Neural cell (in vitro differentiated cells): Measurements from ENCODE around the gene TNFRSF4.

Experiments used
- EP300 ChIP-seq: fragments of 450-650 bp; conservative IDR thresholded peaks from 2 replicates; pipeline ENCODE4 v1.6.1; 2014; ENCODE audit warnings: antibody characterized with exemption, mild to moderate bottlenecking, moderate library complexity; ENCODE audit not compliant: poor library complexity, severe bottlenecking
- EZH2 ChIP-seq: fragments of 200-600, 300-800 bp; shearing (Covaris generic), sonication (generic); IDR thresholded peaks from 2 replicates; pipeline ENCODE4 v1.6.1; 2014; ENCODE audit warnings: antibody characterized with exemption, low read length, borderline replicate concordance, mild to moderate bottlenecking; ENCODE audit not compliant: insufficient read depth, poor library complexity, severe bottlenecking
- MXI1 ChIP-seq: fragments of 450-650 bp; conservative IDR thresholded peaks from 2 replicates; pipeline ENCODE4 v1.6.1; 2014; ENCODE audit warnings: antibody characterized with exemption, mild to moderate bottlenecking; ENCODE audit not compliant: poor library complexity, severe bottlenecking
- POLR2AphosphoS5 ChIP-seq: IDR thresholded peaks from 2 replicates; pipeline ENCODE4 v1.6.1; 2012
- RAD21 ChIP-seq: fragments of 450-650 bp; conservative IDR thresholded peaks from 2 replicates; pipeline ENCODE4 v1.6.1; 2014; ENCODE audit warnings: antibody characterized with exemption, mild to moderate bottlenecking, moderate library complexity
- TAF1 ChIP-seq: IDR thresholded peaks from 2 replicates; pipeline ENCODE4 v1.6.1; 2012; ENCODE audit warnings: low read depth
- TF ChIP-seq, protein P1 (sequence below): fragments of 450-650 bp; IDR thresholded peaks from 2 replicates; pipeline ENCODE4 v1.5.1; 2014; ENCODE audit warnings: antibody characterized with exemption, mild to moderate bottlenecking, moderate library complexity; ENCODE audit not compliant: poor library complexity, severe bottlenecking
- TF ChIP-seq, protein P2 (sequence below): IDR thresholded peaks from 2 replicates; pipeline ENCODE4 v1.6.1; 2012; ENCODE audit warnings: borderline replicate concordance

DNA sequence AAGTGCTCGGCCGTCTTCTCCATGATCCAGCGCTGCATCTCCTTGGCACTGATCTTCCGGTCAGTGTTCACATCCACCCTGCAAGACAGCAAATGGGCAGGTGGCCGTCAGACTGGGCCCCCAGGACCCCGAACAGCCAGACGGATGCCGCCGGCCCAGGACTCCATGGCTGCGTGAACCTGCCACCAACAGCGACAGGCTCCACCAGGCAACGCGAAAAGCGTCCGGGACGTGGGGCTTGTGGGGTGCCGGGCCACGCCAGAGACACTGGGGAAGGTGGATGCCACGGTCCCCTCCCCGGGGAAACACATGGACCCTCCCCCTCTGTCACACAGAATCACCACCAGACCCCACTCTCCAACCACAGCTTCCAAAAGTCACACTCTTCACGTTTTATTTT, 9.9 kb upstream of the TNFRSF4 start:
- no peak for TF ChIP-seq TAF1
- TF ChIP-seq, protein P1, sequence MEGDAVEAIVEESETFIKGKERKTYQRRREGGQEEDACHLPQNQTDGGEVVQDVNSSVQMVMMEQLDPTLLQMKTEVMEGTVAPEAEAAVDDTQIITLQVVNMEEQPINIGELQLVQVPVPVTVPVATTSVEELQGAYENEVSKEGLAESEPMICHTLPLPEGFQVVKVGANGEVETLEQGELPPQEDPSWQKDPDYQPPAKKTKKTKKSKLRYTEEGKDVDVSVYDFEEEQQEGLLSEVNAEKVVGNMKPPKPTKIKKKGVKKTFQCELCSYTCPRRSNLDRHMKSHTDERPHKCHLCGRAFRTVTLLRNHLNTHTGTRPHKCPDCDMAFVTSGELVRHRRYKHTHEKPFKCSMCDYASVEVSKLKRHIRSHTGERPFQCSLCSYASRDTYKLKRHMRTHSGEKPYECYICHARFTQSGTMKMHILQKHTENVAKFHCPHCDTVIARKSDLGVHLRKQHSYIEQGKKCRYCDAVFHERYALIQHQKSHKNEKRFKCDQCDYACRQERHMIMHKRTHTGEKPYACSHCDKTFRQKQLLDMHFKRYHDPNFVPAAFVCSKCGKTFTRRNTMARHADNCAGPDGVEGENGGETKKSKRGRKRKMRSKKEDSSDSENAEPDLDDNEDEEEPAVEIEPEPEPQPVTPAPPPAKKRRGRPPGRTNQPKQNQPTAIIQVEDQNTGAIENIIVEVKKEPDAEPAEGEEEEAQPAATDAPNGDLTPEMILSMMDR: no peak
- TF ChIP-seq EZH2: no peak
- TF ChIP-seq EP300: no peak
- no peak for TF ChIP-seq RAD21
- no peak for TF ChIP-seq POLR2AphosphoS5
- no peak for TF ChIP-seq MXI1
- TF ChIP-seq, protein P2, sequence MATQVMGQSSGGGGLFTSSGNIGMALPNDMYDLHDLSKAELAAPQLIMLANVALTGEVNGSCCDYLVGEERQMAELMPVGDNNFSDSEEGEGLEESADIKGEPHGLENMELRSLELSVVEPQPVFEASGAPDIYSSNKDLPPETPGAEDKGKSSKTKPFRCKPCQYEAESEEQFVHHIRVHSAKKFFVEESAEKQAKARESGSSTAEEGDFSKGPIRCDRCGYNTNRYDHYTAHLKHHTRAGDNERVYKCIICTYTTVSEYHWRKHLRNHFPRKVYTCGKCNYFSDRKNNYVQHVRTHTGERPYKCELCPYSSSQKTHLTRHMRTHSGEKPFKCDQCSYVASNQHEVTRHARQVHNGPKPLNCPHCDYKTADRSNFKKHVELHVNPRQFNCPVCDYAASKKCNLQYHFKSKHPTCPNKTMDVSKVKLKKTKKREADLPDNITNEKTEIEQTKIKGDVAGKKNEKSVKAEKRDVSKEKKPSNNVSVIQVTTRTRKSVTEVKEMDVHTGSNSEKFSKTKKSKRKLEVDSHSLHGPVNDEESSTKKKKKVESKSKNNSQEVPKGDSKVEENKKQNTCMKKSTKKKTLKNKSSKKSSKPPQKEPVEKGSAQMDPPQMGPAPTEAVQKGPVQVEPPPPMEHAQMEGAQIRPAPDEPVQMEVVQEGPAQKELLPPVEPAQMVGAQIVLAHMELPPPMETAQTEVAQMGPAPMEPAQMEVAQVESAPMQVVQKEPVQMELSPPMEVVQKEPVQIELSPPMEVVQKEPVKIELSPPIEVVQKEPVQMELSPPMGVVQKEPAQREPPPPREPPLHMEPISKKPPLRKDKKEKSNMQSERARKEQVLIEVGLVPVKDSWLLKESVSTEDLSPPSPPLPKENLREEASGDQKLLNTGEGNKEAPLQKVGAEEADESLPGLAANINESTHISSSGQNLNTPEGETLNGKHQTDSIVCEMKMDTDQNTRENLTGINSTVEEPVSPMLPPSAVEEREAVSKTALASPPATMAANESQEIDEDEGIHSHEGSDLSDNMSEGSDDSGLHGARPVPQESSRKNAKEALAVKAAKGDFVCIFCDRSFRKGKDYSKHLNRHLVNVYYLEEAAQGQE: no peak
